ENCODE measurements around the gene DUSP7.

- TF ChIP-seq POLR2A (IDR thresholded peaks at IDR 0.05): no peak
- TF ChIP-seq CTCF (IDR thresholded peaks at IDR 0.05 in 8 of 11, conservative IDR thresholded peaks at IDR 0.05 in 3 of 11): no peak
These were observed 23.5 kb downstream of the DUSP7 start for GRCh38 chr3:52032702-52033408.

Measured in spleen (tissue), 7 donors.